ENCODE results near the gene ANXA2R.

GRCh38 chr5:43036856-43037635 is 3.1 kb downstream of the ANXA2R start:
- TF ChIP-seq CTCF (IDR thresholded peaks at IDR 0.05) (no peak), POLR2A (IDR thresholded peaks at IDR 0.05) (no peak)
